Osteoblast (primary cell): Measurements from ENCODE around the gene ADCY5. TPM values are rescaled to one million over a fixed set of nuclear protein-coding genes. Genes with fewer than 3 reads are reported as not detected.

Experiments
- DNase-seq: peaks from one replicate; pipeline ENCODE4 v3.0.0; 2011; ENCODE audit warnings: low spot score, mixed read lengths; ENCODE audit not compliant: insufficient read length; ENCODE audit errors: missing footprints
- H2AFZ ChIP-seq: 2 replicates; pipeline ENCODE4 v1.6.0; 2011; ENCODE audit warnings: mild to moderate bottlenecking, low read length
- H3K27ac ChIP-seq: 2 replicates; pipeline ENCODE4 v1.5.1; 2011; ENCODE audit warnings: mild to moderate bottlenecking, low read depth, low read length, moderate library complexity
- H3K27me3 ChIP-seq: 2 replicates; pipeline ENCODE4 v1.6.0; 2012; ENCODE audit warnings: mild to moderate bottlenecking, control low read depth, inconsistent platforms, low read length, moderate library complexity; ENCODE audit not compliant: insufficient read depth
- H3K36me3 ChIP-seq: 2 replicates; pipeline ENCODE4 v1.5.1; 2011; ENCODE audit warnings: mild to moderate bottlenecking, low read length, control low read depth, moderate library complexity; ENCODE audit not compliant: insufficient read depth
- H3K4me1 ChIP-seq: 2 replicates; pipeline ENCODE4 v1.5.1; 2011; ENCODE audit warnings: mild to moderate bottlenecking, low read length, control low read depth, moderate library complexity; ENCODE audit not compliant: insufficient read depth
- H3K4me2 ChIP-seq: 2 replicates; pipeline ENCODE4 v1.6.0; 2011; ENCODE audit warnings: mild to moderate bottlenecking, low read length; ENCODE audit not compliant: insufficient read depth
- H3K4me3 ChIP-seq: fragments of 200-600 bp; sonication (generic); 3 replicates; pipeline ENCODE4 v1.5.1; 2012; ENCODE audit warnings: mild to moderate bottlenecking, low read length, inconsistent platforms; ENCODE audit not compliant: insufficient read depth
- H3K79me2 ChIP-seq: 2 replicates; pipeline ENCODE4 v1.6.0; 2012; ENCODE audit warnings: mild to moderate bottlenecking, low read length, control low read depth, inconsistent platforms; ENCODE audit not compliant: insufficient read depth
- H3K9me3 ChIP-seq: 2 replicates; pipeline ENCODE4 v1.5.1; 2011; ENCODE audit warnings: low read depth, low read length, control low read depth
- H4K20me1 ChIP-seq: 2 replicates; pipeline ENCODE4 v1.6.0; 2012; ENCODE audit warnings: mild to moderate bottlenecking, low read length, control low read depth; ENCODE audit not compliant: insufficient read depth
- CTCF ChIP-seq: IDR thresholded peaks from 2 replicates; pipeline ENCODE4 v1.5.1; 2011; ENCODE audit warnings: mild to moderate bottlenecking, low read depth, low read length, moderate library complexity; ENCODE audit errors: extremely low read depth
- total RNA-seq: library from RNA; depleted of rRNA; stranded (reverse); fragments of >200 nt; gene quantifications from 2 replicates; pipeline ENCODE4 v1.2.3, GENCODE V29; 2012

Gene ADCY5
- total RNA-seq, 1 donor: 0.72 TPM

- H3K4me3 ChIP-seq: no peak overlapping the region
- no peaks in the 10 kb centered on the region for H3K4me1 ChIP-seq
- H3K36me3 ChIP-seq: no peaks in the 10 kb centered on the region
- no peaks in the 10 kb centered on the region for H3K27me3 ChIP-seq
- peaks cover 7% of the 10 kb centered on the region for H4K20me1 ChIP-seq
- H3K9me3 ChIP-seq: no peaks in the 10 kb centered on the region
- H3K4me2 ChIP-seq: no peak overlapping the region
- H3K27ac ChIP-seq: no peak overlapping the region
- no peak for TF ChIP-seq CTCF
- DNase-seq: no peak
- no peak overlapping the region for H2AFZ ChIP-seq
- no peaks in the 10 kb centered on the region for H3K79me2 ChIP-seq
Observed at GRCh38 chr3:123283074-123283473, 165.8 kb downstream of the ADCY5 start.

- H2AFZ ChIP-seq: no peak overlapping the region
- H3K4me1 ChIP-seq: no peaks in the 10 kb centered on the region
- no peak overlapping the region for H3K4me3 ChIP-seq
- H3K4me2 ChIP-seq: no peak overlapping the region
- no peak for DNase-seq
- no peak for TF ChIP-seq CTCF
- no peaks in the 10 kb centered on the region for H3K27me3 ChIP-seq
- no peaks in the 10 kb centered on the region for H3K79me2 ChIP-seq
- no peak overlapping the region for H3K27ac ChIP-seq
- H3K36me3 ChIP-seq: no peaks in the 10 kb centered on the region
- peaks cover 7% of the 10 kb centered on the region for H4K20me1 ChIP-seq
- H3K9me3 ChIP-seq: no peaks in the 10 kb centered on the region
Observed at GRCh38 chr3:123282461-123282860, 166.4 kb downstream of the ADCY5 start.

- Histone ChIP-seq H3K9me3 (no peaks in the 10 kb centered on the region), H3K79me2 (no peaks in the 10 kb centered on the region), H3K36me3 (no peaks in the 10 kb centered on the region), H3K27ac (no peak overlapping the region), H2AFZ (no peak overlapping the region), H3K27me3 (no peaks in the 10 kb centered on the region), H3K4me3 (no peak overlapping the region), H3K4me2 (no peak overlapping the region), H3K4me1 (no peaks in the 10 kb centered on the region), H4K20me1 (peaks cover 7% of the 10 kb centered on the region)
- DNase-seq: no peak
- TF ChIP-seq CTCF: no peak
Observed at GRCh38 chr3:123281929-123282328, 167.0 kb downstream of the ADCY5 start.

GRCh38 chr3:123281406-123281805 is 167.5 kb downstream of the ADCY5 start:
- Histone ChIP-seq H3K79me2 (no peaks in the 10 kb centered on the region), H3K4me2 (no peak overlapping the region), H3K36me3 (no peaks in the 10 kb centered on the region), H3K4me1 (no peaks in the 10 kb centered on the region), H4K20me1 (peaks cover 7% of the 10 kb centered on the region), H2AFZ (no peak overlapping the region), H3K27me3 (no peaks in the 10 kb centered on the region), H3K4me3 (no peak overlapping the region), H3K9me3 (no peaks in the 10 kb centered on the region), H3K27ac (no peak overlapping the region)
- TF ChIP-seq CTCF: no peak
- DNase-seq: no peak
